ENCODE data around the gene MAB21L4.

GRCh38 chr2:240905176-240905781, 9.3 kb upstream of the MAB21L4 start:
- TF ChIP-seq POLR2AphosphoS5 (IDR thresholded peaks at IDR 0.05; ENCODE audit: low read depth, low read length) (no peak), POLR2A (IDR thresholded peaks at IDR 0.05; ENCODE audit: low read depth, low read length) (no peak)
